IPS-11a (cell line): ENCODE measurements around the gene MCM5.

Source experiments
- H3K4me3 ChIP-seq: one replicate; pipeline ENCODE4 v1.5.1; 2013; ENCODE audit warnings: low read depth, low read length, control low read depth

Gene MCM5

DNA sequence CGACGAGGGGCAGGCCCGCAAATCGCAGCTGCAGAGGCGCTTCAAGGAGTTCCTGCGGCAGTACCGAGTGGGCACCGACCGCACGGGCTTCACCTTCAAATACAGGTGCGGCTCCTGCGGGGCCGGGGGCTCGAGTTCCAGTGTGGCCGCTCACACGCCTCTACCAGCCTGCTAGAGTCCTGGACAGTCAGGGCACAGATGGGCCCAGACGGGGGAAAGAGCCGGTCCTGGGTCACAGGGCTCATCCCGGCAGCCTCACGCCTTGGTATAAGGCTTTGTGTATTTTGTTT is 506 bp downstream of the MCM5 start:
- peak overlapping the region; percentile 91 for H3K4me3 ChIP-seq

- H3K4me3 ChIP-seq = no peak overlapping the region
These were observed 1.9 kb downstream of the MCM5 start for GRCh38 chr22:35401863-35402262.

GRCh38 chr22:35403356-35403755 is 3.4 kb downstream of the MCM5 start:
- H3K4me3 ChIP-seq = no peak overlapping the region

DNA sequence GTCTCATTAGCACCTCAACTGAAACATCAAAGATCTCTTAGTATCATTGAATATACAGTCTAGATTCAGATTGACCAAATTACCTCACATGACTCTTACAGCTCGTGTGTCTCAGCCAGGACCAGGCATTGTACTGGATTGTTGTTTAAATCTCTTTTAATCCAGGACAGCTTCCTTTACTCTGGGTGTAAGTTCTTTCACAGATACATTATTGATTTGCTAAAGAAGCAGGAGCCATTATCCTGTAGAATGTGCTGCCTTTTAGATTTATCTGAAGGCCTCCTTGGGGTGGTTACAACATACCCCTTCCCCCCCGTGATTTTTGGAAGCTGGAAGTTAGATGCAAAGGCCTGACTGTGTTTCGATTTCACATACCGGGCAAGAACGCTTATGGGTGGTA is 4.2 kb downstream of the MCM5 start:
- H3K4me3 ChIP-seq = no peak overlapping the region

DNA sequence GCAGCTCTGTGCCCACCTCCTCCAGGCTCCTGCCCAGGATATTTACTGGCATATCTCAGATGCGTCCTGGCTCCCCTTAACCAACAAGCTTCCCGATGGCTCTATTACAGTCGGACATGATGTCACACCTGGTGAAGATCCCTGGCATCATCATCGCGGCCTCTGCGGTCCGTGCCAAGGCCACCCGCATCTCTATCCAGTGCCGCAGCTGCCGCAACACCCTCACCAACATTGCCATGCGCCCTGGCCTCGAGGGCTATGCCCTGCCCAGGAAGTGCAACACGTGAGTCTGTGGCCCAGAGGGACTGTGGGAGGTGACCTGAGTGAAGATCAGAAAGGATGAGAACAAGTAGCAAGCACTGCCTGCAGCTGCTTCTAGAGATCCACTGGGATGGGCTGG is 6.5 kb downstream of the MCM5 start:
- H3K4me3 ChIP-seq = no peak overlapping the region

GRCh38 chr22:35407362-35407761 is 7.4 kb downstream of the MCM5 start:
- no peak overlapping the region for H3K4me3 ChIP-seq

DNA sequence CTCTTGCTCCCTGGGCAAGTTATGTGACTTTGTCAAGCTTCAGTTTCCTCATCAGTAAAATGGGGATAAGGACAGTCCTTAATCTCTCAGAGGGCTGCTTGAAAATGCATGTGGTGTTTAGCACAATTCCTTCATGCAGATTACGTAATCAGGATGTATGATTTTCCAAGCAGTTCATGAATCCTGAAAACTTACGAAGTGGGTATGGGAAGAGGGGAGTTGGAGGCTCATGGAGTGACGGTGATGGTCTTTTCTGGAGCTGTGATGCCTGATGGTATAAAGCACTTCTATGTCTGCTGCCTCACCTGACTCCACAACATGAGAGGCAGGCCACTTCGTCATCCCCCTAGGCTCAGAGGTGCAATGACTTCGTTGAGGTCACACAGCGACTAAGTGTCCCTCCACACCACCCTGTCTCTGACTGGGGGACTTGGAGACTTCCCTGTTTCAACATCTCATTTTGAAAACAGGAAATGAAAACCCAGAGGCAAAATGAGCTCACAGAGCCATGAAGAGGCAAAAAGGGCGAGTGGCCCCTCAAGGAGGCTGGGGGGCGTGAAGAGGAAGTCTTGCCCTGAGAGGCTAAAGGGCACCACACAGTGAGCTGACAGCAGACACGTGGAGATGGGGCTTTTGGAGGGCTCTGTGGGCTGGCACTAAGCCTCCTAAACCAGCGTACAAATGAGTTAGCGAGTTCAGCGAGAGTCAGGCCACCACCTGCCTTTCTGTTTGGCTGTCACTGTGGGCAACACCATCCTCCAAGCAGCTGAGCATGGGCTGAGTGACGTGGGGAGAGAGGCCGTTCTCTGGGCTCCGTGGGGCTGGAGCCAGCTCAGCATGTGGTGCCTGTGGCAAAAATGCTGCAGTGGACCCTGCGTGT is 10.1 kb downstream of the MCM5 start:
- H3K4me3 ChIP-seq = no peak overlapping the region

GRCh38 chr22:35410663-35411034 is 10.7 kb downstream of the MCM5 start:
- H3K4me3 ChIP-seq = no peak overlapping the region

DNA sequence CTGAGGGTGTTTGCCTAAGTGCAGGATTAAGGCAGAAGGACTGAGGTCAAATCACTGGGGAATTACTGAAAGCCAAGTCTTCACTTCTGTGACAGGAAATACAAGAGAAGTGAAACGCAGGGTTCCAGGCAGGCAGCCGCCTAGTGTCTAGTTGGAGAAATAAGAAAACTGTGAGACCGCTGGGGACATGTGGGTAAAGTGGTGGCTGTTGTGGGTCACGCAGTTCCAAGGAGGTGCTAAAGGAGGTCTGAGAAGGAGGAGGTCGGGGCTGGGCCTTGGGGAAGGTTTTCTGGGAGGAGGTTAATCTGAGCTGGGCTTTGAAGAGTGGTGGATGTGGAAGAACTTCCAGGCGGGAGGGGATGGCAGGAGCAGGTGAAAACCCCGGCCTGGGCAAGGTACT is 11.2 kb downstream of the MCM5 start:
- H3K4me3 ChIP-seq = no peak overlapping the region

DNA sequence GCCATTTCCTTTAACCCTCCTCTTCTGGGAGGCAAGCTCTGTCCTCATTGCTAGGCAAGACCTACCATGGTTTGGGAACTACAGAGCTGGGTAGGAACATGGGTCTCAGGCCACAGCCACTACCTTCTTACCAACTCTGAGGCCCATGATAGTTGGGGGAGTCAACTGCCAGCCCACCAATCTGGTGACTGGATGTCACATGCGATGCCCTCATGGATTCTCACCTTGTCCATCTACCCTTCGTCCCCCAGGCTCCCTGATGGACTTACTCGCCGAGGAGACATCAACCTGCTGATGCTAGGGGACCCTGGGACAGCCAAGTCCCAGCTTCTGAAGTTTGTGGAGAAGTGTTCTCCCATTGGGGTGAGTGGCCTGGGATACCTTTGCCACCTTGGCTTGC is 13.7 kb downstream of the MCM5 start:
- H3K4me3 ChIP-seq = no peak overlapping the region

DNA sequence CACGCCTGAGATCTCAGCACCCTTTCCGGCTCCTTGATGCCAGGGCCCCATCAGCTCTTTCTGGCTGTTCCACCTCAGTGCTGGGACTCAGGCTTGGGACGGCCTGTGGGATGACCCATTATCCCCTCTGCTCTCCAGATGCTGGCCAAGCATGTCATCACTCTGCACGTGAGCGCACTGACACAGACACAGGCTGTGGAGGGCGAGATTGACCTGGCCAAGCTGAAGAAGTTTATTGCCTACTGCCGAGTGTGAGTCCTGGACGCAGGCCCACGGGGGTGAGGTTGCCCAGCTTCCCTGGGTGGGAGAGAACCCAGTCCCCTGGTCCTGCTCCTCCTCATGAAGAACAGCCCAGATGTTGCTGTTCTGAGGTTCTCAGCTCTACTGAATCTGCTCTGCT is 17.7 kb downstream of the MCM5 start:
- no peak overlapping the region for H3K4me3 ChIP-seq

GRCh38 chr22:35418088-35418487 is 18.1 kb downstream of the MCM5 start:
- H3K4me3 ChIP-seq = no peak overlapping the region

GRCh38 chr22:35418731-35419130 is 18.8 kb downstream of the MCM5 start:
- H3K4me3 ChIP-seq = no peak overlapping the region

DNA sequence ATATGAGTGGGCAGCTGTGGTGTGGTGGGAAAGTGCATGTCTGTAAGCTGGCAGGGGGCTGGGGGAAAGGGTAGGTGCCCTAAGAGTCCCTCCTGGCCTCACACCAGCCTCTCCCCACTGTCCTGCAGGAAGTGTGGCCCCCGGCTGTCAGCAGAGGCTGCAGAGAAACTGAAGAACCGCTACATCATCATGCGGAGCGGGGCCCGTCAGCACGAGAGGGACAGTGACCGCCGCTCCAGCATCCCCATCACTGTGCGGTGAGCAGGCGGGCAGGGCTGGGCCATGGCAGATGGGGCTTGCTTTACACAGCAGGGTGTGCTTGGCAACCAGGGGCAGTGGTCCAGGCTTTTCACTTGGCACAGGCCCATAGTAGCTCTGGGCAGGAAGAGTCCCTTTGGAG is 19.8 kb downstream of the MCM5 start:
- no peak overlapping the region for H3K4me3 ChIP-seq

GRCh38 chr22:35421121-35421520 is 21.2 kb downstream of the MCM5 start:
- H3K4me3 ChIP-seq = no peak overlapping the region

- no peak overlapping the region for H3K4me3 ChIP-seq
These were observed 22.2 kb downstream of the MCM5 start for GRCh38 chr22:35422145-35422544.

GRCh38 chr22:35422936-35423335 is 23.0 kb downstream of the MCM5 start:
- H3K4me3 ChIP-seq = no peak overlapping the region

DNA sequence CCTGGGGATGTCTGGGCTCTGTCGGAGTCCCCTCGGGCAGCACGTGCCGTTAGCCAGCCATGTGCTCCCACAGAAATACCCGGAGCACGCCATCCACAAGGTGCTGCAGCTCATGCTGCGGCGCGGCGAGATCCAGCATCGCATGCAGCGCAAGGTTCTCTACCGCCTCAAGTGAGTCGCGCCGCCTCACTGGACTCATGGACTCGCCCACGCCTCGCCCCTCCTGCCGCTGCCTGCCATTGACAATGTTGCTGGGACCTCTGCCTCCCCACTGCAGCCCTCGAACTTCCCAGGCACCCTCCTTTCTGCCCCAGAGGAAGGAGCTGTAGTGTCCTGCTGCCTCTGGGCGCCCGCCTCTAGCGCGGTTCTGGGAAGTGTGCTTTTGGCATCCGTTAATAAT is 24.1 kb downstream of the MCM5 start:
- no peak overlapping the region for H3K4me3 ChIP-seq

- H3K4me3 ChIP-seq = no peak overlapping the region
These were observed 24.8 kb downstream of the MCM5 start for GRCh38 chr22:35424761-35425160.

DNA sequence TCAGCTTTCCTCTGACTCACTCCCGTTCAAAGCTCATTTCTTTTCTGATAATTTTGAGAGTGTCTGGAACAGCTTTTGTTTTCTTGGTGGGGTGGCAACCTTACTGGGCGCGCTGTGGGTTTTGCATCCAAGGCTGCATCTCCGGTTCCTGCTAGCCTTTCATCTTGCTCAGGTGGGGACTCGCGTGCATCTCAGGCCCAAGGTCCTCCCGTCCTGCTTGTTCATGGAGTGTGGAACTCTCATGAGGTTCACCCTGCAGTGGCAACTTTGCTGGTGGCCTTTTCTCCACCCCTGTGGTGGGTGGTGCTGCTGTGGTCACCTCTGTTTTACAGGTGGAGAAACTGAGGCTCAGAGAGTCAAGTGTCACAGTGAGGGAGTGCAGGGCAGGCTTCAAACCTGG is 25.6 kb downstream of the MCM5 start:
- H3K4me3 ChIP-seq = no peak overlapping the region

GRCh38 chr22:35425971-35426800 is 26.2 kb downstream of the MCM5 start:
- H3K4me3 ChIP-seq = no peak overlapping the region

DNA sequence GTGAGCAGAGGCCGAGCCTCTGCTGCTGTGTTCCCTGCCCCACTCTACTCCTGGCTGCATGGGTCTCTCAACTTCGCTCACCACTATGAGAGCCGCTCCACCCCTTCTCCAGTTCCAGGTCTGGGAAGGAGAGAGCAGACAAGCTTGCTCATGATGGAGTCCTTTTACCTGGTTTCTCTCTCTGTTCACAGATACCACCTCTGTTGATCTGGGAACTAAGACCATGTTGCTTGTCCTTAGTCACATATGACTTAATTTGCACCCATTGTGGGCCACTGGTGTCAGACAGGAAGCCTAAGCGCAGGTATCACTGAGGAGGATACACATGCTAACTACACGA is 26.8 kb downstream of the MCM5 start:
- H3K4me3 ChIP-seq = no peak overlapping the region

DNA sequence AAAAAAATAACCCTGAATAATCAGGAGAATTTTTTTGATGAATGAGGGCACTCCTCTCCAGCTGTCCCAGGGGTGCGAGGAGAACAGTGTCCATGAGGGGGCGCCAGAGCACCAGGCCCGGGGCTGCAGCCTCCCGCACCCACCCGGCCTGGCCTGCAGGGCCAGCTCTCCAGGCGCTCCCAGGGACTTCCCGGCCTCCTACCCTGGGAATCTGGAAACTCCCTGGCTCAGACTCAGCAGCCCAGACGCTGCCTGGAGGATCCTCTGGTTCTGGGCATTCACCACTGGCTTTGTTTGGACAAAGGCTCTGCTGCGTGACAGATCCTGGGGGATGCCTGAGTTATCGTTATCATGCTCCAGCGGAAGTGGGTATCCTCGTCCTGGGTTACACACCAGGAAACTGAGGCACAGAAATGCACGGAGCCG is 31.0 kb downstream of the MCM5 start:
- no peak overlapping the region for H3K4me3 ChIP-seq
